CD4-positive, CD25-positive, alpha-beta regulatory T cell (primary cell): ENCODE data around the gene WBP1L. TPM values are rescaled to one million over a fixed set of nuclear protein-coding genes. Genes with fewer than 3 reads are reported as not detected.
"Not testable (repeated sequence)": the region's sequence is repeated elsewhere in the genome, so short reads cannot be mapped to it uniquely, and the experiment has no call there.

Source experiments
- ATAC-seq, 2 donors: fragments of 150-1000 bp; cut with Tn5 transposase; one replicate each; pipeline ENCODE4 v1.10.0; 2021; ENCODE audit warnings: low read depth in 2 of 2, moderate number of reproducible peaks in 2 of 2, moderate library complexity in 1 of 2
- DNase-seq, 3 donors: peaks; one replicate each; pipeline versions ENCODE4 v3.0.0 to v3.0.0-alpha.2; 2012 to 2022; ENCODE audit warnings: mixed read lengths in 1 of 3
- H3K27ac ChIP-seq: one replicate; pipeline ENCODE4 v1.7.0; 2013; ENCODE audit warnings: mild to moderate bottlenecking, low read length; ENCODE audit not compliant: insufficient read depth, poor library complexity, severe bottlenecking
- H3K27me3 ChIP-seq: one replicate; pipeline ENCODE4 v1.7.0; 2013; ENCODE audit warnings: low read length; ENCODE audit not compliant: control insufficient read depth, insufficient read depth
- H3K36me3 ChIP-seq: one replicate; pipeline ENCODE4 v1.7.0; 2013; ENCODE audit warnings: mild to moderate bottlenecking, low read length, moderate library complexity; ENCODE audit not compliant: control insufficient read depth, insufficient read depth
- H3K4me1 ChIP-seq: 2 replicates; pipeline ENCODE4 v1.7.0; 2013; ENCODE audit warnings: mild to moderate bottlenecking, low read length; ENCODE audit not compliant: insufficient read depth, control insufficient read depth, poor library complexity, severe bottlenecking
- H3K4me3 ChIP-seq: one replicate; pipeline ENCODE4 v1.7.0; 2013; ENCODE audit warnings: low read depth, mild to moderate bottlenecking, low read length, moderate library complexity
- H3K9me3 ChIP-seq, 2 experiments: 1 replicate in 1 of 2; 2 replicates in 1 of 2; pipeline ENCODE4 v1.7.0; 2013; ENCODE audit warnings: low read length in 2 of 2, mild to moderate bottlenecking in 1 of 2, moderate library complexity in 1 of 2; ENCODE audit not compliant: control insufficient read depth in 2 of 2
- H3K27ac Mint-ChIP-seq, 3 donors: one replicate each; pipeline ENCODE4 v1.8.0; 2020 to 2022; ENCODE audit warnings: mild to moderate bottlenecking in 3 of 3, mixed read lengths in 3 of 3, moderate library complexity in 2 of 3
- H3K27me3 Mint-ChIP-seq: one replicate; pipeline ENCODE4 v1.8.0; 2022; ENCODE audit warnings: mild to moderate bottlenecking, mixed read lengths
- H3K36me3 Mint-ChIP-seq: one replicate; pipeline ENCODE4 v1.8.0; 2020; ENCODE audit warnings: mixed read lengths
- H3K4me1 Mint-ChIP-seq, 4 donors: one replicate each; pipeline ENCODE4 v1.8.0; 2020 to 2022; ENCODE audit warnings: mixed read lengths in 4 of 4, mild to moderate bottlenecking in 1 of 4
- H3K4me3 Mint-ChIP-seq, 4 donors: one replicate each; pipeline ENCODE4 v1.8.0; 2020 to 2022; ENCODE audit warnings: mild to moderate bottlenecking in 4 of 4, mixed read lengths in 4 of 4, moderate library complexity in 3 of 4
- H3K9me3 Mint-ChIP-seq, 7 donors: one replicate each; pipeline ENCODE4 v1.8.0; 2020 to 2022; ENCODE audit warnings: mixed read lengths in 7 of 7, mild to moderate bottlenecking in 3 of 7, moderate library complexity in 2 of 7
- polyA plus RNA-seq, 4 donors: library from polyadenylated mRNA; unstranded; fragments of 300-500 nt; fragmentation: Illumina TruSeq; gene quantifications; one replicate each; pipeline ENCODE4 v1.2.3, GENCODE V29; 2021
- total RNA-seq: library from RNA; stranded (reverse); gene quantifications from one replicate; pipeline ENCODE4 v1.2.3, GENCODE V29; 2022

Gene WBP1L
- total and polyA plus RNA-seq, 5 donors from 2014 or later: 26.9 to 38.5 (median 28.2) TPM

DNA sequence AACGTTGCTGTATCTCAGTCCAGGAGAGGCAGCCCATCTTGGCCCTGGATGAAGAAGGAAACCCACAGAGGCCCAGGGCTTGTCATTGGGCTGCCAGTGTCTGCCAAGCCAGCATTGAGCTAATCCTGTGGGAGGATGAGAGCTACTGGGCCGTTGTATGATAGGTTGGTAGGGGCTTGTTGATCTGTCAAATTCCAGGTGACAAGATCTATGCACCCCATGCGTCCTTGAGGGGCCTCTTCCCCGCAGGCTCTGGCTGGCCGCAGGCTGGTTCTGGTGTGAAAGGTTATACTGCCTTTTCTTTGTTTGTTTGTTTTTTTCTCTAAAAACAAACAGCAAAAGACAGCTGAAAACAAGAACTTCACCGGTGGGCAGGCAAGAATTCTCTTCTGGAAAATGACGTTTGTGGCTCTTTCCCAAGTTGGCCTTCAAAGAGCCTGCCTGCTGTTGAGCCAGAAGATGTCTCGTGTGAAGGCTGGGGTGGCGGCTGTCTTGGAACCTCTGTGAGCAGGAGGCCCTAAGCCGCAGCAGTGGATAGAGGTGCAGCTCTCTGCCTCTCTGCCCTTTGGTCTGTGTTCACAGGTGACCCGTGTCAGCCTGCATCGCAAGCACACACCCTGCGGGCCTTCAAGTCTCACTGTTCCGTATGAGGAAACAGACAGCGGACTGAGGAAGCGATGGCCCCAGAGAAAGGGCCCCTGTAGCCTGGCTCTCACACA lies 70.1 kb downstream of the WBP1L start:
- H3K27ac ChIP-seq: no peak overlapping the region

DNA sequence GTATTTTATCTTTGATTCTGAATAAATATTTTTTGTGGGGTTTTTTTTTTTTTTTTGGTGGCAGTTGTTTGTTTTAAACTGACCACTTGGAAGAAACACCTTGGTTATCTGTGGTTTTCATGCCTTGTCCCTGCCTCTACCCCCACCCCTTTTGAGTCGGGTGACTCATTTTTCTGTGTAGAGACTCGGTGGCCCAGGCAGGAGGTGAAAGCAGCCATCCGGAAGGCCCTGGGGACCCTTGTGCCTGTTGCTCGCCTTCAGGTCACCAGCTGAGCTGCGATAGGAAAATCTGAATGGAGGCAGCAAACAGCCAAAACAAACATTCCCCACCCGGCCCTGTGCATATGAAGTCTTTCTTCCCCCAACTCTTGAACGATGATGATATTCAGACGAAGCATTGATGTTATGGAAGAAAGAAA lies 70.7 kb downstream of the WBP1L start:
- H3K4me3 Mint-ChIP-seq: no peak overlapping the region
- peaks cover 61% of the 10 kb centered on the region for H3K36me3 ChIP-seq
- H3K27me3 Mint-ChIP-seq: no peaks in the 10 kb centered on the region
- peaks cover 0 to 9% (median 6%) of the 10 kb centered on the region in 4 donors for H3K4me1 Mint-ChIP-seq
- H3K9me3 Mint-ChIP-seq: no peaks in the 10 kb centered on the region
- no peaks in the 10 kb centered on the region for H3K27me3 ChIP-seq
- H3K27ac ChIP-seq: no peak overlapping the region
- no peaks in the 10 kb centered on the region for H3K9me3 ChIP-seq
- no peaks in the 10 kb centered on the region for H3K4me1 ChIP-seq
- H3K27ac Mint-ChIP-seq: no peak overlapping the region
- H3K36me3 Mint-ChIP-seq: peaks cover 13% of the 10 kb centered on the region
- H3K4me3 ChIP-seq: no peak overlapping the region
- ATAC-seq (no peak), DNase-seq (no peak)

More for the DNA sequence above, 70.1 kb downstream of the WBP1L start:
- Histone ChIP-seq H3K27me3 (no peaks in the 10 kb centered on the region), H3K36me3 (peaks cover 62% of the 10 kb centered on the region), H3K4me3 (no peak overlapping the region), H3K9me3 (no peaks in the 10 kb centered on the region), H3K4me1 (no peaks in the 10 kb centered on the region)
- DNase-seq: no peak
- peaks cover 0 to 9% (median 6%) of the 10 kb centered on the region in 4 donors for H3K4me1 Mint-ChIP-seq
- H3K9me3 Mint-ChIP-seq: no peaks in the 10 kb centered on the region
- peaks cover 13% of the 10 kb centered on the region for H3K36me3 Mint-ChIP-seq
- H3K4me3 Mint-ChIP-seq: no peak overlapping the region
- H3K27ac Mint-ChIP-seq: peak overlapping the region in 1 of 3 donors; percentile 37
- no peak for ATAC-seq
- H3K27me3 Mint-ChIP-seq: no peaks in the 10 kb centered on the region

DNA sequence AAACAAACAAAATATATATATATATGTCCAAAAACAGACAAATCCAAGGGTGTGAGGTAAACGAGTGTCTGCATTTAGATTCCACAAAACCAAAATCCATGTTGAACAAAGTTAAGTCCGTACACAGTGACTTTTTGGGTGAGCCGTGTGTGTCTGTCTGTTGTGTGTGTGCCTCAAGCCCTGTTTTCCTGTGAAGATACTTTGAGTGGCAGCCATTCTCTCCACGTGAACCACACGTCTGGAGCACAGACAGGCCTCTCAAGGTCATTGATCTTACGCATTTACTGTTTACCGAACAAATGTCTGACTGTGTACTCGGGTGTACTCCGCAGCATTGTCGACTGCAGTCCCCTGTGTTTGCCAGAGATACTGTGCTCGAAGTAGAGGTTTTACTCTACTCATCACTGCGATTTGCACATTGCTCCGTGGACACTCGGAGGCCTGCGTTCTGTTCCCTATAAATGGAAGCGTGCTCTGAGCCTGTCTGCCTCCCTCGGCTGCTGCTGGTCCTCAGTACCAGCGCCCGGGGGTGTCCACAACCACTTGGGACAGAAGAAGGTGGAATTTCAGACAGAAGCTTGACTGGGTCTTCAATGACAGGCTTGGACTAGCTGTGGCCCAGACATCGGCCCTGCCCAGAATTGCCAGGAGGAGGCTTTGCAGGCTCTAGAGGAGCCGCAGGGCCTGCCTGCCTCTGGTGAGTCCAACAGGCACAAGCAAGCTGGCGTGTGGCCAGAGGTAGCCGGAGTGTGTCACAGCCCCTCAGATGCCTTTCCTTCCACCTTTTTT lies 71.3 kb downstream of the WBP1L start:
- DNase-seq (no peak), ATAC-seq (no peak)
- no peak overlapping the region for H3K27ac ChIP-seq
- peaks cover 55% of the 10 kb centered on the region for H3K36me3 ChIP-seq
- H3K9me3 Mint-ChIP-seq: no peaks in the 10 kb centered on the region
- no peak overlapping the region for H3K27ac Mint-ChIP-seq
- no peak overlapping the region for H3K4me3 ChIP-seq
- no peaks in the 10 kb centered on the region for H3K27me3 Mint-ChIP-seq
- no peaks in the 10 kb centered on the region for H3K9me3 ChIP-seq
- H3K4me1 Mint-ChIP-seq: peaks cover 0 to 9% (median 6%) of the 10 kb centered on the region in 4 donors
- peaks cover 9% of the 10 kb centered on the region for H3K36me3 Mint-ChIP-seq
- H3K4me3 Mint-ChIP-seq: no peak overlapping the region
- H3K27me3 ChIP-seq: no peaks in the 10 kb centered on the region
- H3K4me1 ChIP-seq: no peaks in the 10 kb centered on the region

DNA sequence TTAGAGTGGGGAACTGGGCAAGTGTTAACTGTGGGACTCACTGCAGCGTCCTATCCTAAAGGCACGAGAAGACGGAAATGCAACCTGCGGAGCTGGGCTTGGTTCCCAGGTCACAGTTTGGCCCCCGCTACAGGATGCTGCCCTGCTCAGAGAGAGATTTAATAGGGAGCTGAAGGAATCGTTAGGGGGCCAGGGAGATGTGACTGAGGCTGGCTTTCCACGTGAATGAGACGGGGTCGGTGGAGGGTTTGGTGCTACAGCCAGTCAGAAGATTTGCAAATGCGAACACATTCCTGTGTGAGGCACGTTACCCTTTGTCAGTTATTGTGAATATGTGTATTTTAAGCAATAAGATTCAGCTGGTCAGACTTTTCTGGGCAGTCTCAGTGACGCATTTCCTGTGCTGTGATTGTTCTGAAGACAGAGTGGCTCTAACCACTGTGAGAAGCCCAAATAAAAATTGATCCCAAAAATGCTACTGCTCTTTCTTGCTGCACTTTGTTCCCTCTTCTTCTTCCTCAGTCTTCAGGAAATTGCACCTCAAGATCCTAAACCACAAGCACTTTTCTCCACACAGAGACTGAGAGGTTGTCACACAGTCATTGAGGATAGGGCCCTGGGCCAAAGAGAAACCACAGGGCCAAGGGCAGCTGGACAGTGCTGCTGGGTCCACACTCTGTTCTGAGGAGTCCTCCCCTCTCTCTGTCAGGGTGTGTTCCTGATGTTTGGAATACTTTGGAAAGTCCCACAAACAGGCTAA lies 72.2 kb downstream of the WBP1L start:
- Histone ChIP-seq H3K4me1 (no peaks in the 10 kb centered on the region), H3K36me3 (peaks cover 52% of the 10 kb centered on the region), H3K9me3 (no peaks in the 10 kb centered on the region), H3K4me3 (no peak overlapping the region), H3K27ac (no peak overlapping the region), H3K27me3 (no peaks in the 10 kb centered on the region)
- H3K4me1 Mint-ChIP-seq: peaks cover 0 to 9% (median 6%) of the 10 kb centered on the region in 4 donors
- DNase-seq (no peak), ATAC-seq (no peak)
- H3K9me3 Mint-ChIP-seq: no peaks in the 10 kb centered on the region
- peaks cover 9% of the 10 kb centered on the region for H3K36me3 Mint-ChIP-seq
- H3K27ac Mint-ChIP-seq: peak overlapping the region in 1 of 3 donors; percentile 40
- no peaks in the 10 kb centered on the region for H3K27me3 Mint-ChIP-seq
- no peak overlapping the region for H3K4me3 Mint-ChIP-seq

DNA sequence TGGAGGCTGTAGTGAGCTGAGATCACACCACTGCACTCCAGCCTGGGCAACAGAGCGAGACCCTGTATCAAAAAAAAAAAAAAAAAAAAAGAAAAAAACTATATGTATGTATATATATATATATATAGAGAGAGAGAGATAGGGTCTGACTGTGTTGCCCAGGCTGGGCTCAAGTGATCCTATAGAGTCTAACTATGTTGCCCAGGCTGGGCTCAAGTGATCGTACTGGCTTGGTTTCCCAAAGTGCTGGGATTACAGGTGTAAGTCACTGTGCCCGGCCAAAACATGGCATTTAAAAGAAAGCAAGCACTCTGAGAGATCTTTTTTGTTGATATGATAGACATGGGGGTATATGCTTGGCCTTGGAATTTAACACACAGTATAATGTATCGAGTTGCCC lies 73.4 kb downstream of the WBP1L start:
- H3K36me3 Mint-ChIP-seq: peaks cover 4% of the 10 kb centered on the region
- no peak for DNase-seq
- no peak for ATAC-seq
- no peak overlapping the region for H3K27ac ChIP-seq
- no peaks in the 10 kb centered on the region for H3K4me1 ChIP-seq
- H3K27me3 ChIP-seq: no peaks in the 10 kb centered on the region
- H3K4me3 ChIP-seq: no peak overlapping the region
- no peaks in the 10 kb centered on the region for H3K9me3 Mint-ChIP-seq
- H3K27ac Mint-ChIP-seq: no peak overlapping the region
- no peaks in the 10 kb centered on the region for H3K27me3 Mint-ChIP-seq
- H3K9me3 ChIP-seq: no peaks in the 10 kb centered on the region
- H3K4me1 Mint-ChIP-seq: peaks cover 0 to 6% (median 4%) of the 10 kb centered on the region in 4 donors
- no peak overlapping the region for H3K4me3 Mint-ChIP-seq
- peaks cover 40% of the 10 kb centered on the region for H3K36me3 ChIP-seq

DNA sequence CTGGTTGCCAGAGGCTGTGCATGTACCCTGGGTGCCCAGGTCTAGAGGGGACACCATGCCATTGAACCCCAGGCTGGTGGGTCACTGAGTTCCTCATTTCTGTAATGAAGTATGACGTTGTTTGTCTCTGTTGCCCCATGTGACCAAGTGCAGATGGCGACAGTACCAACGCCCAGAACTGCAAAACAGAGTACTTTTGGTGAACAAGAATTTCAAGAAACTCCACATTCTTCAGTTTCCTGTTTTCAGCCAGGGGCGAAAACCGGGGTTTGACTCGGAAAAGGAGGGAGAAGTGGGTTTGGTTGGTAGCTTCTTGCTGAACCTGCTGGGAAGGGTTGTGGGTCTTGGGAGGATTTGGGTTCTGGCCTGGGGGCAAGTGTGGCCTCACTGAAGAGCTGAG lies 75.3 kb downstream of the WBP1L start:
- H3K4me1 Mint-ChIP-seq: no peaks in the 10 kb centered on the region
- Histone ChIP-seq H3K36me3 (peaks cover 21% of the 10 kb centered on the region), H3K27ac (no peak overlapping the region), H3K4me3 (no peak overlapping the region), H3K27me3 (no peaks in the 10 kb centered on the region), H3K4me1 (no peaks in the 10 kb centered on the region), H3K9me3 (no peaks in the 10 kb centered on the region)
- no peak for ATAC-seq
- H3K9me3 Mint-ChIP-seq: no peaks in the 10 kb centered on the region
- H3K27me3 Mint-ChIP-seq: no peaks in the 10 kb centered on the region
- no peak for DNase-seq
- no peak overlapping the region for H3K4me3 Mint-ChIP-seq
- no peak overlapping the region for H3K27ac Mint-ChIP-seq
- H3K36me3 Mint-ChIP-seq: no peaks in the 10 kb centered on the region

DNA sequence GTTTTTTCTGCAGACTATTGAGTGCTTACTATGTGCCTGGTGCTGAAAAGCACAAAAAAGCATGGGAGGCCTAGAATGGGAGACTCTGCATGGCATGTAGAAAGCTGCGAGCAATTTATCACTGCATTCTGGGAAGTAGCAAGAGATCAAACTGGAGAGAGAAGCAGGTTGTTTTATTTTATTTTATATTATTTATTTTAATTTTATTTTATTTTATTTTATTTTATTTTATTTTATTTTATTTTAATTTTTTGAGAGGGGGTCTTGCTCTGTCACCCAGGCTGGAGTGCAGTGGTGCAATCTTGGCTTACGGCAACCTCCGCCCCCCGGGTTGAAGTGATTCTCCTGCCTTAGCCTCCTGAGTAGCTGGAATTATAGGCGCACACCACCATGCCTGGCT lies 76.3 kb downstream of the WBP1L start:
- H3K36me3 ChIP-seq: peaks cover 12% of the 10 kb centered on the region
- not testable (repeated sequence) for H3K27ac ChIP-seq, H3K27ac Mint-ChIP-seq, H3K9me3 Mint-ChIP-seq, H3K4me1 Mint-ChIP-seq, H3K27me3 ChIP-seq, DNase-seq, H3K9me3 ChIP-seq, H3K4me1 ChIP-seq, H3K4me3 ChIP-seq, H3K4me3 Mint-ChIP-seq, H3K36me3 Mint-ChIP-seq, H3K27me3 Mint-ChIP-seq, ATAC-seq
